Erythroblast (primary cell): ENCODE data around the gene TUT4.

Experiments used
- GATA1 ChIP-seq: IDR thresholded peaks from 2 replicates; pipeline ENCODE4 v1.6.1; 2011; ENCODE audit warnings: low read depth, mild to moderate bottlenecking, control low read depth, low read length, moderate library complexity
- POLR2A ChIP-seq: IDR thresholded peaks from 2 replicates; pipeline ENCODE4 v1.6.1; 2011; ENCODE audit warnings: mild to moderate bottlenecking, low read length

- TF ChIP-seq POLR2A (no peak), GATA1 (no peak)
Observed at GRCh38 chr1:52436817-52437216, 116.1 kb downstream of the TUT4 start.
